Prostate gland (tissue), 2 donors: ENCODE results near the gene KCTD20.

ENCODE experiments used
- POLR2AphosphoS5 ChIP-seq: sonication (generic); formaldehyde crosslinking; IDR thresholded peaks from one replicate; pipeline ENCODE4 v1.6.1; 2017; ENCODE audit warnings: antibody characterized with exemption
- TF ChIP-seq, protein P1 (sequence below), 4 experiments: fragments of 200-600 bp in 2 of 4; fragments of 450-650 bp in 2 of 4; sonication (generic) in 2 of 4; IDR thresholded peaks; 1 replicate in 3 of 4; 2 replicates in 1 of 4; pipeline ENCODE4 v1.5.1; 2016 to 2019; ENCODE audit warnings: antibody characterized with exemption in 4 of 4, mild to moderate bottlenecking in 2 of 4, moderate library complexity in 2 of 4

DNA sequence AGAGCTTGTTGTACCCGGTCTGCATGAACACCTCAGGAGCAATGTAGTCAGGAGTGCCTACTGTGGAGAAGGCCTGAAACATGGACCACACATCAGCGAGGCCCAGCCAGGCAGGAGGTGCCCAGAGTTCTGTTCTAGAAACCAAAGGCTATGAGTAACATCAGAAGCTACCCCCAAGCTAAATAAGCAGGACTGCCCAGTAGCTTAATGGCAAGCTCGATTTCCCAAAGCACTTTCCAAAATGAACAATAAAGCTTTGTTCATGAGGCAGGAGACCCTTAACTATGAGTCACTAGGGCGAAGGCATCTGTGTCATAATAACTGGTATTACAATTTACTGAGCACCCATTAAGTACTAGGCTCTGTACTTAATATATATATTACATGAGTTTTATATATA lies 57.1 kb downstream of the KCTD20 start:
- TF ChIP-seq, protein P1, sequence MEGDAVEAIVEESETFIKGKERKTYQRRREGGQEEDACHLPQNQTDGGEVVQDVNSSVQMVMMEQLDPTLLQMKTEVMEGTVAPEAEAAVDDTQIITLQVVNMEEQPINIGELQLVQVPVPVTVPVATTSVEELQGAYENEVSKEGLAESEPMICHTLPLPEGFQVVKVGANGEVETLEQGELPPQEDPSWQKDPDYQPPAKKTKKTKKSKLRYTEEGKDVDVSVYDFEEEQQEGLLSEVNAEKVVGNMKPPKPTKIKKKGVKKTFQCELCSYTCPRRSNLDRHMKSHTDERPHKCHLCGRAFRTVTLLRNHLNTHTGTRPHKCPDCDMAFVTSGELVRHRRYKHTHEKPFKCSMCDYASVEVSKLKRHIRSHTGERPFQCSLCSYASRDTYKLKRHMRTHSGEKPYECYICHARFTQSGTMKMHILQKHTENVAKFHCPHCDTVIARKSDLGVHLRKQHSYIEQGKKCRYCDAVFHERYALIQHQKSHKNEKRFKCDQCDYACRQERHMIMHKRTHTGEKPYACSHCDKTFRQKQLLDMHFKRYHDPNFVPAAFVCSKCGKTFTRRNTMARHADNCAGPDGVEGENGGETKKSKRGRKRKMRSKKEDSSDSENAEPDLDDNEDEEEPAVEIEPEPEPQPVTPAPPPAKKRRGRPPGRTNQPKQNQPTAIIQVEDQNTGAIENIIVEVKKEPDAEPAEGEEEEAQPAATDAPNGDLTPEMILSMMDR (IDR thresholded peaks at IDR 0.05) = no peak
- no peak for TF ChIP-seq POLR2AphosphoS5
